HG02938 (cell line): ENCODE measurements around the gene DDX28.

Source experiments
- ATAC-seq: cut with Tn5 transposase; IDR thresholded peaks from one replicate; pipeline ENCODE4 v1.9.1; 2021; ENCODE audit warnings: mild to moderate bottlenecking, moderate library complexity; ENCODE audit not compliant: unreplicated experiment

Gene DDX28

GRCh38 chr16:67971111-67971510, 51.9 kb downstream of the DDX28 start:
- no peak for ATAC-seq
